ENCODE results near the gene FITM1. TPM values are rescaled to one million over a fixed set of nuclear protein-coding genes. Genes with fewer than 3 reads are reported as not detected.

FITM1 gene
- total and polyA plus RNA-seq, 2 donors (not counting 3 experiments of a cell fraction or from before 2014, with no cell fraction given) = 0.54 TPM; not detected in 1

GRCh38 chr14:24149302-24149969, 19.0 kb downstream of the FITM1 start:
- Histone ChIP-seq H3K27ac (ENCODE audit: insufficient read depth, low read depth, low read length) (no peak overlapping the region), H3K9me1 (replicated peaks; ENCODE audit: control insufficient read depth, extremely low read depth, insufficient read depth, low read length) (no peaks in the 10 kb centered on the region), H3K79me2 (ENCODE audit: control insufficient read depth, insufficient read depth, low read length) (peaks cover 25% of the 10 kb centered on the region), H3K4me1 (ENCODE audit: control insufficient read depth, extremely low read depth, insufficient read depth, low read length) (peaks cover 16% of the 10 kb centered on the region), H3K4me2 (ENCODE audit: insufficient read depth, low read length) (no peak overlapping the region), H3K4me3 (replicated peaks in 1 of 3; ENCODE audit: insufficient read depth in 1 of 3, low read depth in 1 of 3, low read length in 3 of 3) (no peak overlapping the region), H3K27me3 (ENCODE audit: control insufficient read depth in 2 of 2, insufficient read depth in 2 of 2, low read length in 2 of 2) (no peaks in the 10 kb centered on the region), H4K20me1 (replicated peaks; ENCODE audit: control insufficient read depth, extremely low read depth, insufficient read depth, low read length) (no peaks in the 10 kb centered on the region), H3K36me3 (ENCODE audit: control insufficient read depth in 2 of 2, extremely low read depth in 1 of 2, insufficient read depth in 2 of 2, low read length in 2 of 2) (peaks cover 3 to 22% of the 10 kb centered on the region in 2 experiments), H3K9me3 (replicated peaks; ENCODE audit: control insufficient read depth, insufficient read depth, low read length) (no peaks in the 10 kb centered on the region), H3K9ac (replicated peaks; ENCODE audit: extremely low read depth, insufficient read depth, low read length) (no peak overlapping the region), H2AFZ (ENCODE audit: low read depth, low read length) (no peak overlapping the region)
- no peak for FAIRE-seq
- CTCF ChIA-PET = interaction anchor here (1.0 to 7.8 kb wide), 2 partner anchors 11 to 91 kb away, joined by 6 to 63 read pairs; partner anchors contain the start of gene IRF9
- no TSS peak for BruUV-seq (replicated peaks)
- POLR2A ChIA-PET = no interaction called here
- TF ChIP-seq GATA2 (IDR thresholded peaks at IDR 0.05; ENCODE audit: insufficient read depth, insufficient read length, low read depth, low read length) (no peak), EZH2 (IDR thresholded peaks at IDR 0.05; ENCODE audit: borderline replicate concordance, low read depth, low read length, severe bottlenecking) (no peak), POLR2AphosphoS5 (IDR thresholded peaks at IDR 0.05; ENCODE audit: insufficient read depth, low read depth, low read length) (no peak), FOS (IDR thresholded peaks at IDR 0.05; ENCODE audit: borderline replicate concordance, insufficient read depth, low read length) (no peak), MYC (IDR thresholded peaks at IDR 0.05; ENCODE audit: low read depth, low read length) (no peak), MAX (IDR thresholded peaks at IDR 0.05; ENCODE audit: insufficient read depth, insufficient read length) (no peak), JUN (IDR thresholded peaks at IDR 0.05; ENCODE audit: borderline replicate concordance, insufficient read depth, insufficient read length, low read depth) (no peak), CTCF (IDR thresholded peaks at IDR 0.05; ENCODE audit: extremely low read depth in 1 of 2, insufficient read depth in 1 of 2, low read depth in 1 of 2, low read length in 2 of 2) (no peak), POLR2A (IDR thresholded peaks at IDR 0.05; ENCODE audit: low read depth, low read length) (no peak)
- dilution Hi-C loops (cut with MboI; ENCODE audit: extremely low pct_ligation_motif_present, low sequenced_read_pairs) (no loop called here), intact Hi-C loops (cut with micrococcal nuclease) (loop anchor here (5.0 kb wide), 3 partner anchors 148 to 283 kb away; partner anchors contain the start of genes DHRS1, NFATC4 and NOP9)
- DNase-seq (ENCODE audit: low read depth, low spot score) = no peak
